Dedifferentiated amniotic fluid mesenchymal stem cell (primary cell): Measurements from ENCODE around the gene LRRC72.
"Not testable (repeated sequence)": the region's sequence is repeated elsewhere in the genome, so short reads cannot be mapped to it uniquely, and the experiment has no call there.

Source experiments
- DNase-seq: peaks from one replicate; pipeline ENCODE4 v3.0.0-alpha.2; 2016; ENCODE audit errors: extremely low spot score

LRRC72 gene

GRCh38 chr7:16526742-16527540, at the start of gene LRRC72:
Gene LRRC72 (plus strand): TSS chr7:16526825. CDS start chr7:16526953, 128 bp downstream.
- no peak for DNase-seq

GRCh38 chr7:16479161-16479560, 47.5 kb upstream of the LRRC72 start:
- DNase-seq, result no peak

- no peak for DNase-seq
Observed at GRCh38 chr7:16479591-16479990, 47.0 kb upstream of the LRRC72 start.

GRCh38 chr7:16484453-16485158, 42.0 kb upstream of the LRRC72 start:
- DNase-seq, result no peak

GRCh38 chr7:16491148-16491547, 35.5 kb upstream of the LRRC72 start:
- no peak for DNase-seq

GRCh38 chr7:16492513-16493062, 34.0 kb upstream of the LRRC72 start:
- peak; percentile 47 for DNase-seq

GRCh38 chr7:16493266-16493665, 33.4 kb upstream of the LRRC72 start:
- no peak for DNase-seq

GRCh38 chr7:16494551-16494950, 32.1 kb upstream of the LRRC72 start:
- no peak for DNase-seq

- DNase-seq, result no peak
Observed at GRCh38 chr7:16494955-16495719, 31.5 kb upstream of the LRRC72 start.

- DNase-seq, result no peak
Observed at GRCh38 chr7:16498122-16498521, 28.5 kb upstream of the LRRC72 start.

- no peak for DNase-seq
Observed at GRCh38 chr7:16502303-16502702, 24.3 kb upstream of the LRRC72 start.

- DNase-seq, result no peak
Observed at GRCh38 chr7:16504019-16504418, 22.6 kb upstream of the LRRC72 start.

GRCh38 chr7:16506422-16506821, 20.2 kb upstream of the LRRC72 start:
- DNase-seq, result not testable (repeated sequence)

GRCh38 chr7:16509829-16510228, 16.8 kb upstream of the LRRC72 start:
- DNase-seq, result no peak

- no peak for DNase-seq
Observed at GRCh38 chr7:16511314-16511713, 15.3 kb upstream of the LRRC72 start.

GRCh38 chr7:16512097-16512496, 14.5 kb upstream of the LRRC72 start:
- DNase-seq, result no peak

- no peak for DNase-seq
Observed at GRCh38 chr7:16514271-16514670, 12.4 kb upstream of the LRRC72 start.

GRCh38 chr7:16514729-16515128, 11.9 kb upstream of the LRRC72 start:
- DNase-seq, result no peak

GRCh38 chr7:16515785-16516685, 10.6 kb upstream of the LRRC72 start:
- DNase-seq, result no peak

- DNase-seq, result not testable (repeated sequence)
Observed at GRCh38 chr7:16519985-16520384, 6.6 kb upstream of the LRRC72 start.

- DNase-seq, result no peak
Observed at GRCh38 chr7:16524332-16524731, 2.3 kb upstream of the LRRC72 start.
